ENCODE measurements around the gene ARRB1. TPM values are rescaled to one million over a fixed set of nuclear protein-coding genes. Genes with fewer than 3 reads are reported as not detected.

ARRB1 gene
- polyA plus RNA-seq, 1 experiment: 15.7 TPM

GRCh38 chr11:75301601-75302345 is 49.7 kb downstream of the ARRB1 start:
- ChIA-PET POLR2A (no interaction called here), CTCF (interaction anchor here (1.0 kb wide), 1 partner anchor 22 kb away, joined by 3 read pairs; no protein-coding TSS in a partner anchor)
- no peak overlapping the region for H3K4me3 ChIP-seq (ENCODE audit: low read depth, low read length)
- no peaks in the 10 kb centered on the region for H3K36me3 ChIP-seq (ENCODE audit: control insufficient read depth, insufficient read depth, low read length)
- TF ChIP-seq, protein P1, sequence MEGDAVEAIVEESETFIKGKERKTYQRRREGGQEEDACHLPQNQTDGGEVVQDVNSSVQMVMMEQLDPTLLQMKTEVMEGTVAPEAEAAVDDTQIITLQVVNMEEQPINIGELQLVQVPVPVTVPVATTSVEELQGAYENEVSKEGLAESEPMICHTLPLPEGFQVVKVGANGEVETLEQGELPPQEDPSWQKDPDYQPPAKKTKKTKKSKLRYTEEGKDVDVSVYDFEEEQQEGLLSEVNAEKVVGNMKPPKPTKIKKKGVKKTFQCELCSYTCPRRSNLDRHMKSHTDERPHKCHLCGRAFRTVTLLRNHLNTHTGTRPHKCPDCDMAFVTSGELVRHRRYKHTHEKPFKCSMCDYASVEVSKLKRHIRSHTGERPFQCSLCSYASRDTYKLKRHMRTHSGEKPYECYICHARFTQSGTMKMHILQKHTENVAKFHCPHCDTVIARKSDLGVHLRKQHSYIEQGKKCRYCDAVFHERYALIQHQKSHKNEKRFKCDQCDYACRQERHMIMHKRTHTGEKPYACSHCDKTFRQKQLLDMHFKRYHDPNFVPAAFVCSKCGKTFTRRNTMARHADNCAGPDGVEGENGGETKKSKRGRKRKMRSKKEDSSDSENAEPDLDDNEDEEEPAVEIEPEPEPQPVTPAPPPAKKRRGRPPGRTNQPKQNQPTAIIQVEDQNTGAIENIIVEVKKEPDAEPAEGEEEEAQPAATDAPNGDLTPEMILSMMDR (IDR thresholded peaks at IDR 0.05; ENCODE audit: insufficient read depth, low read depth, low read length): no peak
- H3K27me3 ChIP-seq (ENCODE audit: control insufficient read depth, insufficient read depth, low read length): no peaks in the 10 kb centered on the region
- DNase-seq (ENCODE audit: low read depth): no peak

GRCh38 chr11:75301131-75301530 is 50.3 kb downstream of the ARRB1 start:
- no peaks in the 10 kb centered on the region for H3K27me3 ChIP-seq (ENCODE audit: control insufficient read depth, insufficient read depth, low read length)
- no peak overlapping the region for H3K4me3 ChIP-seq (ENCODE audit: low read depth, low read length)
- no peak for DNase-seq (ENCODE audit: low read depth)
- no peaks in the 10 kb centered on the region for H3K36me3 ChIP-seq (ENCODE audit: control insufficient read depth, insufficient read depth, low read length)
- TF ChIP-seq, protein P1 (IDR thresholded peaks at IDR 0.05; ENCODE audit: insufficient read depth, low read depth, low read length): no peak
- ChIA-PET CTCF (no interaction called here), POLR2A (no interaction called here)

- POLR2A ChIA-PET: no interaction called here
- Histone ChIP-seq H3K4me3 (ENCODE audit: low read depth, low read length) (no peak overlapping the region), H3K36me3 (ENCODE audit: control insufficient read depth, insufficient read depth, low read length) (no peaks in the 10 kb centered on the region), H3K27me3 (ENCODE audit: control insufficient read depth, insufficient read depth, low read length) (no peaks in the 10 kb centered on the region)
- DNase-seq (ENCODE audit: low read depth): no peak
- TF ChIP-seq, protein P1 (IDR thresholded peaks at IDR 0.05; ENCODE audit: insufficient read depth, low read depth, low read length): no peak
- CTCF ChIA-PET: no interaction called here
Observed at GRCh38 chr11:75298976-75299260, 52.5 kb downstream of the ARRB1 start.

- TF ChIP-seq, protein P1 (IDR thresholded peaks at IDR 0.05; ENCODE audit: insufficient read depth, low read depth, low read length): no peak
- Histone ChIP-seq H3K27me3 (ENCODE audit: control insufficient read depth, insufficient read depth, low read length) (no peaks in the 10 kb centered on the region), H3K36me3 (ENCODE audit: control insufficient read depth, insufficient read depth, low read length) (no peaks in the 10 kb centered on the region), H3K4me3 (ENCODE audit: low read depth, low read length) (no peak overlapping the region)
- no peak for DNase-seq (ENCODE audit: low read depth)
- ChIA-PET CTCF (no interaction called here), POLR2A (no interaction called here)
Observed at GRCh38 chr11:75298191-75298975, 53.1 kb downstream of the ARRB1 start.

DNA sequence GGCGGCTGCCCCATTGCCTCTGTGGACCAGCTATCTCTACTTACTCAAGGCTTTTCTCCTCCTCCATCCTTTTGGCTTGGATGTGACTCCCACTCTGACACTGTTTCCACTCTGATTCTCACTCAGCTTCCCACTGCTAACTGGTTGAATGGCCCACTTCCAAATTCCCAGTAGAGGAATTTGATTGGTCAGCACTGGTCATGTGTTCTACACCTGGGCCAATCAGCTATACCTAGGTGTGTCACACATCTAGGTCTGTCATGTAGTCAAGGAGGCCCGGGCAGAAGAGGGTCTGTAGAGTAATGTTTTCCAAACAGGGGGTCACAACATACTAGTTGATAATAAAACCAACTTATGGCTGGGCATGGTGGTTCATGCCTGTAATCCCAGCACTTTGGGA is 57.6 kb downstream of the ARRB1 start:
- Histone ChIP-seq H3K27me3 (ENCODE audit: control insufficient read depth, insufficient read depth, low read length) (no peaks in the 10 kb centered on the region), H3K4me3 (ENCODE audit: low read depth, low read length) (no peak overlapping the region), H3K36me3 (ENCODE audit: control insufficient read depth, insufficient read depth, low read length) (no peaks in the 10 kb centered on the region)
- no peak for DNase-seq (ENCODE audit: low read depth)
- TF ChIP-seq, protein P1 (IDR thresholded peaks at IDR 0.05; ENCODE audit: insufficient read depth, low read depth, low read length): no peak
- ChIA-PET CTCF (interaction anchor here (1.0 to 6.4 kb wide), 2 partner anchors 14 to 90 kb away, joined by 3 to 36 read pairs; no protein-coding TSS in a partner anchor), POLR2A (no interaction called here)

Measured in BJ (cell line).